Muscle layer of colon (tissue), 2 donors: Measurements from ENCODE around the gene KLF6.

Experiments used
- H3K27ac ChIP-seq: one replicate; pipeline ENCODE4 v1.7.0; 2013; ENCODE audit warnings: low read depth, mild to moderate bottlenecking, low read length, moderate library complexity
- H3K27me3 ChIP-seq, 2 donors: one replicate each; pipeline ENCODE4 v1.7.0; 2013; ENCODE audit warnings: low read length in 2 of 2, mild to moderate bottlenecking in 2 of 2; ENCODE audit not compliant: insufficient read depth in 2 of 2, control insufficient read depth in 1 of 2
- H3K36me3 ChIP-seq: one replicate; pipeline ENCODE4 v1.7.0; 2013; ENCODE audit warnings: mild to moderate bottlenecking, low read length; ENCODE audit not compliant: insufficient read depth
- H3K4me1 ChIP-seq: one replicate; pipeline ENCODE4 v1.7.0; 2013; ENCODE audit warnings: mild to moderate bottlenecking, low read length; ENCODE audit not compliant: insufficient read depth
- H3K4me3 ChIP-seq, 2 donors: one replicate each; pipeline ENCODE4 v1.7.0; 2013; ENCODE audit warnings: low read length in 2 of 2, low read depth in 1 of 2, mild to moderate bottlenecking in 1 of 2, moderate library complexity in 1 of 2
- H3K9ac ChIP-seq: one replicate; pipeline ENCODE4 v1.7.0; 2013; ENCODE audit warnings: low read length
- H3K9me3 ChIP-seq: one replicate; pipeline ENCODE4 v1.7.0; 2013; ENCODE audit warnings: mild to moderate bottlenecking, low read length
- donor health status: abdominal sarcoma.
- donor health status: Adenocarcinoma of cecum.

KLF6 gene

GRCh38 chr10:3757638-3758490 lies 27.1 kb downstream of the KLF6 start:
- no peak overlapping the region for H3K27ac ChIP-seq
- no peaks in the 10 kb centered on the region for H3K27me3 ChIP-seq
- no peaks in the 10 kb centered on the region for H3K36me3 ChIP-seq
- H3K9me3 ChIP-seq: no peaks in the 10 kb centered on the region
- H3K4me3 ChIP-seq: no peak overlapping the region
- peaks cover 4% of the 10 kb centered on the region for H3K4me1 ChIP-seq
- H3K9ac ChIP-seq: no peak overlapping the region

- H3K4me3 ChIP-seq: no peak overlapping the region
- no peaks in the 10 kb centered on the region for H3K36me3 ChIP-seq
- H3K9me3 ChIP-seq: no peaks in the 10 kb centered on the region
- H3K27me3 ChIP-seq: no peaks in the 10 kb centered on the region
- H3K9ac ChIP-seq: no peak overlapping the region
- no peak overlapping the region for H3K27ac ChIP-seq
- H3K4me1 ChIP-seq: peaks cover 4% of the 10 kb centered on the region
Measured at GRCh38 chr10:3757250-3757637, 27.8 kb downstream of the KLF6 start.

- H3K4me3 ChIP-seq: no peak overlapping the region
- no peak overlapping the region for H3K27ac ChIP-seq
- peaks cover 4% of the 10 kb centered on the region for H3K4me1 ChIP-seq
Measured at GRCh38 chr10:3756360-3756740, 28.7 kb downstream of the KLF6 start.

GRCh38 chr10:3755440-3756359 lies 29.3 kb downstream of the KLF6 start:
- Histone ChIP-seq H3K36me3 (no peaks in the 10 kb centered on the region), H3K27me3 (no peaks in the 10 kb centered on the region), H3K4me1 (peaks cover 6% of the 10 kb centered on the region), H3K9me3 (no peaks in the 10 kb centered on the region), H3K27ac (no peak overlapping the region), H3K4me3 (no peak overlapping the region), H3K9ac (no peak overlapping the region)

More at GRCh38 chr10:3756360-3756740, 28.7 kb downstream of the KLF6 start:
- no peaks in the 10 kb centered on the region for H3K9me3 ChIP-seq
- H3K9ac ChIP-seq: no peak overlapping the region
- no peaks in the 10 kb centered on the region for H3K27me3 ChIP-seq
- H3K36me3 ChIP-seq: no peaks in the 10 kb centered on the region

GRCh38 chr10:3754727-3755439 lies 30.1 kb downstream of the KLF6 start:
- no peak overlapping the region for H3K27ac ChIP-seq
- peaks cover 15% of the 10 kb centered on the region for H3K4me1 ChIP-seq
- H3K4me3 ChIP-seq: no peak overlapping the region
- no peaks in the 10 kb centered on the region for H3K27me3 ChIP-seq
- H3K9ac ChIP-seq: no peak overlapping the region
- H3K9me3 ChIP-seq: no peaks in the 10 kb centered on the region
- no peaks in the 10 kb centered on the region for H3K36me3 ChIP-seq

GRCh38 chr10:3750854-3751253 lies 34.2 kb downstream of the KLF6 start:
- H3K36me3 ChIP-seq: no peaks in the 10 kb centered on the region
- H3K4me3 ChIP-seq: no peak overlapping the region
- H3K9ac ChIP-seq: no peak overlapping the region
- H3K4me1 ChIP-seq: peaks cover 30% of the 10 kb centered on the region
- no peaks in the 10 kb centered on the region for H3K27me3 ChIP-seq
- no peak overlapping the region for H3K27ac ChIP-seq
- H3K9me3 ChIP-seq: no peaks in the 10 kb centered on the region

GRCh38 chr10:3750006-3750816 lies 34.8 kb downstream of the KLF6 start:
- Histone ChIP-seq H3K27ac (peak overlapping the region; percentile 75), H3K4me3 (peak overlapping the region; percentile 18 to 49), H3K4me1 (peaks cover 27% of the 10 kb centered on the region), H3K9me3 (no peaks in the 10 kb centered on the region), H3K27me3 (no peaks in the 10 kb centered on the region), H3K9ac (peak overlapping the region; percentile 2), H3K36me3 (no peaks in the 10 kb centered on the region)

GRCh38 chr10:3749600-3749999 lies 35.4 kb downstream of the KLF6 start:
- H3K27ac ChIP-seq: peak overlapping the region; percentile 75
- H3K4me1 ChIP-seq: peaks cover 27% of the 10 kb centered on the region
- H3K9me3 ChIP-seq: no peaks in the 10 kb centered on the region
- H3K36me3 ChIP-seq: no peaks in the 10 kb centered on the region
- peak overlapping the region in 1 of 2 donors; percentile 49 for H3K4me3 ChIP-seq
- no peaks in the 10 kb centered on the region for H3K27me3 ChIP-seq
- peak overlapping the region; percentile 2 for H3K9ac ChIP-seq

- H3K4me1 ChIP-seq: peaks cover 27% of the 10 kb centered on the region
- no peak overlapping the region for H3K27ac ChIP-seq
- H3K36me3 ChIP-seq: no peaks in the 10 kb centered on the region
- H3K4me3 ChIP-seq: no peak overlapping the region
- no peaks in the 10 kb centered on the region for H3K9me3 ChIP-seq
- no peak overlapping the region for H3K9ac ChIP-seq
- H3K27me3 ChIP-seq: no peaks in the 10 kb centered on the region
Measured at GRCh38 chr10:3749011-3749410, 36.0 kb downstream of the KLF6 start.

GRCh38 chr10:3748484-3748883 lies 36.5 kb downstream of the KLF6 start:
- no peaks in the 10 kb centered on the region for H3K36me3 ChIP-seq
- no peaks in the 10 kb centered on the region for H3K27me3 ChIP-seq
- peaks cover 27% of the 10 kb centered on the region for H3K4me1 ChIP-seq
- no peak overlapping the region for H3K9ac ChIP-seq
- no peaks in the 10 kb centered on the region for H3K9me3 ChIP-seq
- no peak overlapping the region for H3K4me3 ChIP-seq
- H3K27ac ChIP-seq: no peak overlapping the region
